ENCODE results near the gene MFAP4. TPM values are rescaled to one million over a fixed set of nuclear protein-coding genes. Genes with fewer than 3 reads are reported as not detected.

Gene MFAP4
- total RNA-seq, 1 experiment from 2014 or later = 0.52 TPM

DNA sequence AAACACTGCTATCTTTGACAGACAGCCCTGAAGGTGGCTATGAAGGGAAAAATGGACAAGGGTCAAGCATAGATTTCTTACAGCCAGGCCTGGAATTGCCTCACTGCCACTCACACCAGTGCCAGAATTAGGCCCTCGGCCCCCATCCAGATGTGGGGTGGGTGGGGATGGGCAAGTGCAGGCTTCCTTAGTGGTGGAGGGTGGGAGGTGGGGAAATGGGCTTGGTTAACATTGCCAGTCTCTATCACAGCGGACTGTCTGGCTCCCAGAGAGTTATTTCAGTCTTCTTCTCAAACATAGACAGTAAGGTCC lies 49.3 kb downstream of the MFAP4 start:
- CTCF ChIA-PET = interaction anchor here (0.7 to 2.5 kb wide), 4 partner anchors 10 to 40 kb away, joined by 3 to 9 read pairs (median 4); partner anchors contain the start of gene MAPK7
- no peak overlapping the region for H3K4me2 ChIP-seq (ENCODE audit: low read length)
- peaks cover 2 to 14% of the 10 kb centered on the region in 2 experiments; a peak in 2 of 4 replicates for H3K36me3 ChIP-seq (ENCODE audit: control insufficient read depth in 1 of 2, insufficient read depth in 2 of 2, low read length in 2 of 2)
- no peak overlapping the region for H3K9ac ChIP-seq (ENCODE audit: low read length)
- no peaks in the 10 kb centered on the region for H3K27me3 ChIP-seq (ENCODE audit: insufficient read depth, low read length)
- intact Hi-C loops (cut with micrococcal nuclease) = no loop called here
- TF ChIP-seq ELF1 (IDR thresholded peaks at IDR 0.05; ENCODE audit: borderline replicate concordance, low read depth) (no peak), CBX3 (IDR thresholded peaks at IDR 0.05; ENCODE audit: low read depth) (no peak), JUND (IDR thresholded peaks at IDR 0.05) (no peak), CEBPB (IDR thresholded peaks at IDR 0.05; ENCODE audit: low read depth) (no peak), YY1 (IDR thresholded peaks at IDR 0.05; ENCODE audit: extremely low read depth, insufficient replicate concordance, low read depth, low read length) (no peak)
- H2AFZ ChIP-seq (ENCODE audit: low read depth, low read length, poor library complexity, severe bottlenecking) = no peak overlapping the region
- H3K4me3 ChIP-seq (replicated peaks in 1 of 2; ENCODE audit: low read depth in 1 of 2, low read length in 2 of 2) = no peak overlapping the region
- BruUV-seq (replicated peaks) = no TSS peak
- RAD21 ChIA-PET (ENCODE audit: low non-redundant PET in 1 of 2, low total read pairs in 2 of 2, uncharacterized antibody in 2 of 2, unreplicated experiment in 2 of 2) = no interaction called here
- ATAC-seq (no peak), DNase-seq (ENCODE audit: low read depth, low spot score) (no peak)
- peaks cover 7 to 14% of the 10 kb centered on the region in 2 experiments; a peak in 3 of 4 replicates for H3K4me1 ChIP-seq (ENCODE audit: control insufficient read depth in 1 of 2, insufficient read depth in 2 of 2, low read length in 2 of 2)
- no peaks in the 10 kb centered on the region for H3K79me2 ChIP-seq (ENCODE audit: insufficient read depth, low read length)
- H3K27ac ChIP-seq (ENCODE audit: low read depth, low read length) = no peak overlapping the region
- no peaks in the 10 kb centered on the region for H3K9me2 ChIP-seq (ENCODE audit: insufficient read depth)
- no peaks in the 10 kb centered on the region for H3K9me3 ChIP-seq (ENCODE audit: control insufficient read depth in 1 of 2, insufficient read depth in 1 of 2, low read depth in 1 of 2, low read length in 2 of 2)
- no peaks in the 10 kb centered on the region for H4K20me1 ChIP-seq (ENCODE audit: insufficient read depth)
- POLR2A ChIA-PET = no interaction called here

GRCh38 chr17:19336938-19337711 lies 49.9 kb downstream of the MFAP4 start:
- H3K4me3 ChIP-seq (replicated peaks in 1 of 2; ENCODE audit: low read depth in 1 of 2, low read length in 2 of 2) = no peak overlapping the region
- ChIA-PET POLR2A (no interaction called here), RAD21 (ENCODE audit: low non-redundant PET in 1 of 2, low total read pairs in 2 of 2, uncharacterized antibody in 2 of 2, unreplicated experiment in 2 of 2) (no interaction called here), CTCF (interaction anchor here (0.7 to 2.5 kb wide), 2 partner anchors 9 to 19 kb away, joined by 3 to 9 read pairs; no protein-coding TSS in a partner anchor)
- DNase-seq (ENCODE audit: low read depth, low spot score) (no peak), ATAC-seq (peak; percentile 35)
- H2AFZ ChIP-seq (ENCODE audit: low read depth, low read length, poor library complexity, severe bottlenecking) = no peak overlapping the region
- H4K20me1 ChIP-seq (ENCODE audit: insufficient read depth) = no peaks in the 10 kb centered on the region
- H3K79me2 ChIP-seq (ENCODE audit: insufficient read depth, low read length) = no peaks in the 10 kb centered on the region
- H3K4me2 ChIP-seq (ENCODE audit: low read length) = no peak overlapping the region
- H3K27ac ChIP-seq (ENCODE audit: low read depth, low read length) = peak overlapping the region; percentile 9; the same call in 1 of the 2 replicates
- no peaks in the 10 kb centered on the region for H3K9me3 ChIP-seq (ENCODE audit: control insufficient read depth in 1 of 2, insufficient read depth in 1 of 2, low read depth in 1 of 2, low read length in 2 of 2)
- no peak overlapping the region for H3K9ac ChIP-seq (ENCODE audit: low read length)
- no peak for TF ChIP-seq EGR1 (IDR thresholded peaks at IDR 0.05; ENCODE audit: low read depth)
- TF ChIP-seq, protein P1, sequence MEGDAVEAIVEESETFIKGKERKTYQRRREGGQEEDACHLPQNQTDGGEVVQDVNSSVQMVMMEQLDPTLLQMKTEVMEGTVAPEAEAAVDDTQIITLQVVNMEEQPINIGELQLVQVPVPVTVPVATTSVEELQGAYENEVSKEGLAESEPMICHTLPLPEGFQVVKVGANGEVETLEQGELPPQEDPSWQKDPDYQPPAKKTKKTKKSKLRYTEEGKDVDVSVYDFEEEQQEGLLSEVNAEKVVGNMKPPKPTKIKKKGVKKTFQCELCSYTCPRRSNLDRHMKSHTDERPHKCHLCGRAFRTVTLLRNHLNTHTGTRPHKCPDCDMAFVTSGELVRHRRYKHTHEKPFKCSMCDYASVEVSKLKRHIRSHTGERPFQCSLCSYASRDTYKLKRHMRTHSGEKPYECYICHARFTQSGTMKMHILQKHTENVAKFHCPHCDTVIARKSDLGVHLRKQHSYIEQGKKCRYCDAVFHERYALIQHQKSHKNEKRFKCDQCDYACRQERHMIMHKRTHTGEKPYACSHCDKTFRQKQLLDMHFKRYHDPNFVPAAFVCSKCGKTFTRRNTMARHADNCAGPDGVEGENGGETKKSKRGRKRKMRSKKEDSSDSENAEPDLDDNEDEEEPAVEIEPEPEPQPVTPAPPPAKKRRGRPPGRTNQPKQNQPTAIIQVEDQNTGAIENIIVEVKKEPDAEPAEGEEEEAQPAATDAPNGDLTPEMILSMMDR (IDR thresholded peaks at IDR 0.05 in 2 of 3, conservative IDR thresholded peaks at IDR 0.05 in 1 of 3; ENCODE audit: borderline replicate concordance in 1 of 3, insufficient read depth in 1 of 3, low read depth in 2 of 3, low read length in 2 of 3) = 0 out of 6 replicates have a peak, but pooled peaks of 2 of the 3 experiments have one; percentile 7 to 12
- intact Hi-C loops (cut with micrococcal nuclease) = no loop called here
- peaks cover 7 to 14% of the 10 kb centered on the region in 2 experiments; a peak in 3 of 4 replicates for H3K4me1 ChIP-seq (ENCODE audit: control insufficient read depth in 1 of 2, insufficient read depth in 2 of 2, low read length in 2 of 2)
- H3K9me2 ChIP-seq (ENCODE audit: insufficient read depth) = no peaks in the 10 kb centered on the region
- BruUV-seq (replicated peaks) = no TSS peak
- peaks cover 2 to 14% of the 10 kb centered on the region in 2 experiments; a peak in 2 of 4 replicates for H3K36me3 ChIP-seq (ENCODE audit: control insufficient read depth in 1 of 2, insufficient read depth in 2 of 2, low read length in 2 of 2)
- H3K27me3 ChIP-seq (ENCODE audit: insufficient read depth, low read length) = no peaks in the 10 kb centered on the region
